Measurements from ENCODE around the gene CRMP1.

DNA sequence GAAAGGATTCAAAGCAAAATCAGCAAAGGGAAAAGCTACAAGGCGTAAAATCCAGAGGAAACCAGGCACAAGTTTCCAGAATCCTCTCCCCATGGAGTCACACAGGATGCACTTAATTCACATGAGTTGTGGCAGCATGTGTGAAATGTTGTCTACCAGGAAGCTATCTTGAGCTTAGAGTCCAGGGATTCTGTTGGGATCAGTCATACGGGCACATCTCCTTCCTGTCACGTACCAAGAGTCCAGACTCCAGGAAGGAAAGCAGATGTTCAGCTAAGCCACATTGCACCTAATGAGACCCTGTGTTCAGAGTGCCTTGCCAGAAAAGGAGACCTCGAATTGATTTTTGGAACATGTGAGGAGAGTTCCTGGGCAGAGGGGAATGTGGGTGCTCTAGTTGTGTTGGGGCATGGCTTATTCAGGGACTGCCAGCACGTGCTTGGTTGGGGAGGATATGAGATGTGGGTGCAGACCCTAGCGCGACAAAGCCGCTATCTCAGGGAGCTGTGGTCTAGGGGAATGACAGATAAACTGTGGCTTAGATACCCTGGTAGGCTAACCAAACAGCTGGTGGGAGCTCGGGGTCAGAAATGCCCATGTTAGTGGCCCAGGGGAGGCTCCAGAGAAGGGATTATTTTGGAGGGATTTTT is 111.9 kb downstream of the CRMP1 start:
- TF ChIP-seq EZH2 (IDR thresholded peaks at IDR 0.05; ENCODE audit: low read length, unreplicated experiment) = no peak
- TF ChIP-seq, protein P1, sequence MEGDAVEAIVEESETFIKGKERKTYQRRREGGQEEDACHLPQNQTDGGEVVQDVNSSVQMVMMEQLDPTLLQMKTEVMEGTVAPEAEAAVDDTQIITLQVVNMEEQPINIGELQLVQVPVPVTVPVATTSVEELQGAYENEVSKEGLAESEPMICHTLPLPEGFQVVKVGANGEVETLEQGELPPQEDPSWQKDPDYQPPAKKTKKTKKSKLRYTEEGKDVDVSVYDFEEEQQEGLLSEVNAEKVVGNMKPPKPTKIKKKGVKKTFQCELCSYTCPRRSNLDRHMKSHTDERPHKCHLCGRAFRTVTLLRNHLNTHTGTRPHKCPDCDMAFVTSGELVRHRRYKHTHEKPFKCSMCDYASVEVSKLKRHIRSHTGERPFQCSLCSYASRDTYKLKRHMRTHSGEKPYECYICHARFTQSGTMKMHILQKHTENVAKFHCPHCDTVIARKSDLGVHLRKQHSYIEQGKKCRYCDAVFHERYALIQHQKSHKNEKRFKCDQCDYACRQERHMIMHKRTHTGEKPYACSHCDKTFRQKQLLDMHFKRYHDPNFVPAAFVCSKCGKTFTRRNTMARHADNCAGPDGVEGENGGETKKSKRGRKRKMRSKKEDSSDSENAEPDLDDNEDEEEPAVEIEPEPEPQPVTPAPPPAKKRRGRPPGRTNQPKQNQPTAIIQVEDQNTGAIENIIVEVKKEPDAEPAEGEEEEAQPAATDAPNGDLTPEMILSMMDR (conservative IDR thresholded peaks at IDR 0.05; ENCODE audit: low read depth, low read length) = no peak

Measured in PC-3 (cell line).